Astrocyte (in vitro differentiated cells and primary cell): ENCODE measurements around the gene SLC35D2. TPM values are rescaled to one million over a fixed set of nuclear protein-coding genes. Genes with fewer than 3 reads are reported as not detected.

ENCODE experiments used
- DNase-seq: peaks from one replicate; pipeline ENCODE4 v3.0.0-alpha.2; 2010; ENCODE audit warnings: low read depth
- FAIRE-seq: peaks from 2 replicates; lab custom pipeline; 2011; peaks lifted over from hg19 to GRCh38; lab: Jason Lieb, UNC
- H2AFZ ChIP-seq: 2 replicates; pipeline ENCODE4 v1.6.0; 2012; ENCODE audit warnings: low read depth, low read length, inconsistent platforms
- H3K27ac ChIP-seq: 2 replicates; pipeline ENCODE4 v1.5.1; 2011; ENCODE audit warnings: low read depth, low read length, inconsistent platforms
- H3K27me3 ChIP-seq: 2 replicates; pipeline ENCODE4 v1.6.0; 2011; ENCODE audit warnings: low read length, inconsistent platforms; ENCODE audit not compliant: insufficient read depth
- H3K36me3 ChIP-seq: 2 replicates; pipeline ENCODE4 v1.5.1; 2011; ENCODE audit warnings: low read length, inconsistent platforms; ENCODE audit not compliant: insufficient read depth
- H3K4me1 ChIP-seq: 2 replicates; pipeline ENCODE4 v1.5.1; 2011; ENCODE audit warnings: low read length, inconsistent platforms; ENCODE audit not compliant: insufficient read depth
- H3K4me2 ChIP-seq: 2 replicates; pipeline ENCODE4 v1.6.0; 2012; ENCODE audit warnings: low read length, inconsistent platforms
- H3K4me3 ChIP-seq: 2 replicates; pipeline ENCODE4 v1.5.1; 2011; ENCODE audit warnings: low read depth, mild to moderate bottlenecking, low read length, inconsistent platforms; ENCODE audit not compliant: insufficient read depth
- H3K79me2 ChIP-seq: 2 replicates; pipeline ENCODE4 v1.6.0; 2012; ENCODE audit warnings: mild to moderate bottlenecking, low read length, inconsistent platforms; ENCODE audit not compliant: insufficient read depth
- H3K9ac ChIP-seq: 2 replicates; pipeline ENCODE4 v1.6.0; 2012; ENCODE audit warnings: mild to moderate bottlenecking, low read length, inconsistent platforms
- H3K9me3 ChIP-seq: 2 replicates; pipeline ENCODE4 v1.5.1; 2012; ENCODE audit warnings: low read depth, mild to moderate bottlenecking, low read length, inconsistent platforms; ENCODE audit not compliant: insufficient read depth
- H4K20me1 ChIP-seq: 2 replicates; pipeline ENCODE4 v1.6.0; 2012; ENCODE audit warnings: low read length, inconsistent platforms; ENCODE audit not compliant: insufficient read depth
- H3K27ac Mint-ChIP-seq: one replicate; pipeline ENCODE4 v1.8.0; 2021; ENCODE audit warnings: mild to moderate bottlenecking, mixed read lengths; ENCODE audit not compliant: unreplicated experiment
- H3K27me3 Mint-ChIP-seq: one replicate; pipeline ENCODE4 v1.8.0; 2021; ENCODE audit warnings: low read depth, mixed read lengths; ENCODE audit not compliant: unreplicated experiment
- H3K36me3 Mint-ChIP-seq: one replicate; pipeline ENCODE4 v1.8.0; 2021; ENCODE audit warnings: low read depth, mixed read lengths; ENCODE audit not compliant: unreplicated experiment
- H3K4me1 Mint-ChIP-seq: one replicate; pipeline ENCODE4 v1.8.0; 2021; ENCODE audit warnings: low read depth, mixed read lengths; ENCODE audit not compliant: unreplicated experiment
- H3K4me3 Mint-ChIP-seq: one replicate; pipeline ENCODE4 v1.8.0; 2021; ENCODE audit warnings: mild to moderate bottlenecking, moderate library complexity, mixed read lengths; ENCODE audit not compliant: unreplicated experiment
- H3K9me3 Mint-ChIP-seq: one replicate; pipeline ENCODE4 v1.8.0; 2021; ENCODE audit warnings: mild to moderate bottlenecking, mixed read lengths; ENCODE audit not compliant: unreplicated experiment
- CTCF ChIP-seq: IDR thresholded peaks from 2 replicates; pipeline ENCODE4 v1.5.1; 2011; ENCODE audit warnings: low read depth, mild to moderate bottlenecking, inconsistent platforms, low read length, moderate library complexity; ENCODE audit not compliant: insufficient read depth
- EZH2 ChIP-seq: IDR thresholded peaks from 2 replicates; pipeline ENCODE4 v1.6.1; 2012; ENCODE audit warnings: mild to moderate bottlenecking, low read length, inconsistent platforms; ENCODE audit not compliant: insufficient read depth
- total RNA-seq: library from RNA; stranded (reverse); gene quantifications from 2 replicates; pipeline ENCODE4 v1.2.1, GENCODE V29; 2021

The SLC35D2 gene
- total RNA-seq, 1 donor from 2014 or later = 37.3 TPM

GRCh38 chr9:96320749-96321280, 62.7 kb downstream of the SLC35D2 start:
- no peak overlapping the region for H3K27ac ChIP-seq
- FAIRE-seq (no peak), DNase-seq (no peak)
- H3K4me3 Mint-ChIP-seq = no peak overlapping the region
- H3K27me3 Mint-ChIP-seq = no peaks in the 10 kb centered on the region
- H2AFZ ChIP-seq = no peak overlapping the region
- H3K36me3 ChIP-seq = no peaks in the 10 kb centered on the region
- no peak overlapping the region for H3K4me2 ChIP-seq
- no peak overlapping the region for H3K4me3 ChIP-seq
- H3K27me3 ChIP-seq = no peaks in the 10 kb centered on the region
- H3K27ac Mint-ChIP-seq = no peak overlapping the region
- H3K9me3 ChIP-seq = no peaks in the 10 kb centered on the region
- no peaks in the 10 kb centered on the region for H3K79me2 ChIP-seq
- no peaks in the 10 kb centered on the region for H4K20me1 ChIP-seq
- H3K4me1 ChIP-seq = no peaks in the 10 kb centered on the region
- H3K9ac ChIP-seq = no peak overlapping the region
- no peaks in the 10 kb centered on the region for H3K9me3 Mint-ChIP-seq
- TF ChIP-seq CTCF (no peak), EZH2 (no peak)
- H3K4me1 Mint-ChIP-seq = peaks cover 2% of the 10 kb centered on the region
- H3K36me3 Mint-ChIP-seq = peaks cover 2% of the 10 kb centered on the region

DNA sequence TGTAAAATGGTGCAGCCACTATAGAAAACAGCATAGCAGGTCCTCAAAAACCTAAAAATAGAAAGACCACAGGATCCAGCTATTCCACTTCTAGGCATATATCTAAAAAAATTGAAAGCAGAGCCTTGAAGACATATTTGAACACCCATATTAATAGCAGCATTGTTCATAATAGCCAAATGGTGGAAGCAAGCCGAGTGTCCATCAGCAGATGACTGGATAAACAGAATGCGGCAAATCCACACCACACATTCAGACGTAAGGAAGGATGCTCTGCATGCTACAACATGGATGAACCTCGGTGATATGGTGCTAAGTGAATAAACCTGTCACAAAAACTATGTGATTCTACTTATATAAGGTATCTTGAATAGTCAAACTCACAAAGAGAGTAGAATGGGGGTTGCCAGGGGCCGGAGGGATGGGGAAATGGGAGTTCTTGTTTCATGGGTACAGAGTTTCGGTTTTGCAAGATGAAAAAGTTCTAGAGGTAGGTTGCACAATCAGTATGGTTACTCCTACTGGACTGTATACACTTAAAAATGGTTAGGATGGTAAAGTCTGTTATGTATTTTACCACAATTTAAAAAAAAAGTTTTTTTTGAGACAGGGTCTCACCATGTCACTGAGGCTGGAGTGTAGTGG, 64.5 kb downstream of the SLC35D2 start:
- FAIRE-seq = no peak
- no peaks in the 10 kb centered on the region for H3K4me1 ChIP-seq
- no peak overlapping the region for H3K27ac ChIP-seq
- no peaks in the 10 kb centered on the region for H3K27me3 ChIP-seq
- Mint-ChIP-seq H3K9me3 (peaks cover 4% of the 10 kb centered on the region), H3K4me1 (peaks cover 2% of the 10 kb centered on the region), H3K36me3 (peaks cover 8% of the 10 kb centered on the region), H3K4me3 (no peak overlapping the region), H3K27me3 (no peaks in the 10 kb centered on the region), H3K27ac (no peak overlapping the region)
- H3K4me3 ChIP-seq = no peak overlapping the region
- no peaks in the 10 kb centered on the region for H4K20me1 ChIP-seq
- no peaks in the 10 kb centered on the region for H3K79me2 ChIP-seq
- DNase-seq = no peak
- H3K36me3 ChIP-seq = no peaks in the 10 kb centered on the region
- no peak for TF ChIP-seq EZH2
- TF ChIP-seq CTCF = no peak
- no peak overlapping the region for H3K9ac ChIP-seq
- H3K9me3 ChIP-seq = no peaks in the 10 kb centered on the region
- no peak overlapping the region for H3K4me2 ChIP-seq
- no peak overlapping the region for H2AFZ ChIP-seq

DNA sequence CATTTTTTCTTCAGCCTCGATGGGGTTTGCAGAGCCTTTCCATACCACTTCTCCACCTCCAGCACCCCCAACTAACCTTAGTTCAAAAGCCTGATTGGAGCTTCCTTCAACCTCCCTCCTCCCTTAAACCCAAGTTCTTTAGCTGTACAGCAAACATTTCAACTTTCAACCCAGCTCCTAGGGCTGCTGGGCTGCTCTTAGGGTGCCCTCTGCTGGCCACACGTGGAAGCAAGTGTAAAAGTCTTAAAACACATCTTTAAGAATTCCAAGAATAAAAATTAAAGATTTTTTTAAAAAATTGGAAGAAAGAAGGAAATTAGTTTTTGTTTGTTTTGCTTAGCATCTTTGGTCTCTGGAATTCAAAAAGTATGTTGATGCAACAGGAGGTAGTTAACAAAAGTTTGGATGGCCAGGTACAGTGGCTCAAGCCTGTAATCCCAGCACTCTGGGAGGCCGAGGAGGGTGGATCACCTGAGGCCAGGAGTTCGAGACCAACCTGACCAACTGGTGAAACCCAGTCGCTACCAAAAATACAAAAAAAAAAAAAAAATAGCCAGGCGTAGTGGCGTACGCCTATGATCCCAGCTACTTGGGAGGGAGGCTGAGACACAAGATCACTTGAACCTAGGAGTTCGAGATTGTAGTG, 66.1 kb downstream of the SLC35D2 start:
- TF ChIP-seq EZH2 = no peak
- peak; percentile 91 for TF ChIP-seq CTCF
- Histone ChIP-seq H3K4me3 (no peak overlapping the region), H4K20me1 (no peaks in the 10 kb centered on the region), H3K36me3 (no peaks in the 10 kb centered on the region), H2AFZ (no peak overlapping the region), H3K27ac (no peak overlapping the region), H3K4me1 (no peaks in the 10 kb centered on the region), H3K27me3 (no peaks in the 10 kb centered on the region), H3K79me2 (no peaks in the 10 kb centered on the region), H3K9ac (no peak overlapping the region), H3K4me2 (no peak overlapping the region), H3K9me3 (no peaks in the 10 kb centered on the region)
- no peak for FAIRE-seq
- DNase-seq = peak; percentile 25
- Mint-ChIP-seq H3K9me3 (peaks cover 14% of the 10 kb centered on the region), H3K27me3 (no peaks in the 10 kb centered on the region), H3K4me3 (no peak overlapping the region), H3K36me3 (peaks cover 18% of the 10 kb centered on the region), H3K27ac (no peak overlapping the region), H3K4me1 (peaks cover 2% of the 10 kb centered on the region)
